Measurements from ENCODE around the gene SMIM10.
"Not testable (repeated sequence)": the region's sequence is repeated elsewhere in the genome, so short reads cannot be mapped to it uniquely, and the experiment has no call there.

Gene SMIM10

DNA sequence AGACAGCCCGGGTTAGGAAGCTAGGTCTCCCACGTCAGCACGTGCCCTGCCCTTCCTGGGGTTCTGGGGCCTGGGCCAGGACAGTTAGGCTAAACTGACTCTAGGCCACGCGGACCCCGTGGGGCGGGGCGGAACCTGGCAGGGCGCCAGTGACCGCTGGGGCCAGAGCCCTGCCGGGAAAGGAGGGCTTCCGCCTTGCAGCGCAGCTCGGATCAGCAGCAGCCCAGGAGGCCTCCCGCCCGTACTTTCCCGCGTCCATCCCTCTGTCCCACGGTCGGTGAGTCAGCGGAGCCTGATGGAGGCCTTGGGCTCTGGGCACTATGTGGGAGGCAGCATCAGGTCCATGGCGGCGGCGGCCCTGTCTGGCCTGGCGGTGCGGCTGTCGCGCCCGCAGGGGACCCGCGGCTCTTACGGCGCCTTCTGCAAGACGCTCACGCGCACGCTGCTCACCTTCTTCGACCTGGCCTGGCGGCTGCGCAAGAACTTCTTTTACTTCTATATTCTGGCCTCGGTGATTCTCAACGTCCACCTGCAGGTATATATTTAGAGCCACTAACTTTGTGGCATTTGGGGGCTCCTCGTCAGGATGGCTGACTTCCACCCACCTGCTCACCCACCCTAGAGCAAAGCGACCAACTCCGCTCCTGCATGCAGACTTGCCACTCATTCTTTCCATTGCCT, at the start of gene SMIM10:
Gene SMIM10 (plus strand): TSS at position 191 of the 681 bp plus-strand sequence. CDS start 105 bp downstream, at position 296.
- DNase-seq, result peak; percentile 17

DNA sequence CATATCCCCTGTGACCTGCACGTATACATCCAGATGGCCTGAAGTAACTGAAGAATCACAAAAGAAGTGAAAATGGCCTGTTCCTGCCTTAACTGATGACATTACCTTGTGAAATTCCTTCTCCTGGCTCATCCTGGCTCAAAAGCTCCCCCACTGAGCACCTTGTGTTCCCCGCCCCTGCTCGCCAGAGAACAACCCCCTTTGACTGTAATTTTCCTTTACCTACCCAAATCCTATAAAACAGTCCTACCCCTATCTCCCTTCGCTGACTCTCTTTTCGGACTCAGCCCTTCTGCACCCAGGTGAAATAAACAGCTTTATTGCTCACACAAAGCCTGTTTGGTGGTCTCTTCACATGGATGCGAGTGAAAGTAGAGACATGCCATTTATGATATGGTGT, 44.4 kb upstream of the SMIM10 start:
- DNase-seq, result not testable (repeated sequence)

DNA sequence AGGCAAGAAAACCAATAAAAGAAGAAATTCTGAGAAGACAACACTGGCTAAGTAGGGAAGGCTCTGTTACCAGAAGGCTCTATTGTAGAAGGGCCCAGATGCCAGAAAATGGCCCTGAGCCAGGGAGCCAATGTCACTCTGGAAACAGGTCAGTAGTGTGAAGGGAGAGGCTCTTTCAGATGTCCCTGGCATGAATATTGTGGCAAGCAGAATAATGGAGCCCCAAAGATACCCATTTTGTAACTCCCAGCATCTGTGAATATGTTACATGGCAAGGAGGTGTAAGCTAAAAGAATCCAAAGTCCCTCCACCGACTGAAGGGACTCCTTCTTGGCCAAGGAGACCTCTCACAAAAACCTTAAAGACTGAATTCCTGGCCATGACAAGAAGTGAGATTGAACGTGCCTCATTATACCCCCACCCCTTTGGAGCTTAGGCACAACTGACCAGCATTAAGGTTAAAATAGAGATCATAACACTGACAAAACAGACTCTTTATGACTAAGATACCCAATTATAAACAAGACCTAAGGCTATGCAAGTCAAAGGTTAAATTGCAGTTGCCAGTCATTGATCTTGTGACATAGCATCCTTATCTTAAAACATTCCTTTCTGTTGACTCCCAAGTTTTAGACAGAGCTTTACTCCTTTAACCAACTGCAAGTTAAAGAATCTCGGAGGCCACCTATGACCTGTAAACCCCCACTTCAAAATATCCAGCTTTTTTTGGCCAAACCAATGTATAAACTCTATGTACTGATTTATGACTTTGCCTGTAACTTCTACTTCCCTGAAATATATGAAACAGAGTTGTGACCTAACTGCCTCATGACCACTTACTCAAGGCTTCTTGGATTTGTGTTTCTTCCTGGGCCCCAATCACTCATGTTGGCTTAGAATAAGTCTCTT, 42.2 kb upstream of the SMIM10 start:
- DNase-seq, result no peak

DNA sequence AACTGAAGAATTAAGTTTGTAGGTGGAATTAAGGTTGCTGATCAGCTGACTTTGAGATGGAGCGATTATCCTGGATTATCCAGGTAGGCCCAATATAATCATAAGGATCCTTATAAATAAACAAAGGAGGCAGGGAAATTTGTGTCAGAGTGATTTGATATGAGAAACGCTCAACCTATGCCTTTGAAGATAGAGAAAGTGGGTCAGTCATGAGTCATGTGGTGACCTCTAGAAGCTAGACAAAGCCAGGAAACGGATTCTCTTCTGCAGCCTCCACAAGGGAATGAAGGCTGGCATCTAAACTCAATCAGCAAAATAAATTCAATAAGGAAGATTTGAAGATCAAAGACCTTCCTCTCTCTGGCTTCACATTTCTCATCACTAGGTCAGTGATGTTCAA, 41.5 kb upstream of the SMIM10 start:
- no peak for DNase-seq

DNA sequence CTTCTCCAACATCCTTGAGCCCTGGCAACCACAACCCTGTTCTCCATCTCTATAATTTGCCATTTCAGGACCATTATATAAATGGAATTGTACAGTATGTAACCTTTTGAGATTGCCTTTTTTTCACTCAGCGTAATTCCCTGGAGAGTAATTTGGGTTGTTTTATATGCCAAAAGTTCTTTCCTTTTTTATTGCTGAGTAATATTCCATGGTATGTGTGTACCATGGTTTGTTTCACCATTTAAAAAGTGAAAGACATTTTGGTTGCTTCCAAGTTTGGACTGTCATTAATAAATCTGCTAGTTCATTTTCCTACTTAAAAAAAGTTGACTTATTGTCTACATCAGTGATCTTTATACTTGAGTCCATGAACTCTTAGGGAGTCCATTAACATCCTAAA, 33.0 kb upstream of the SMIM10 start:
- no peak for DNase-seq

DNA sequence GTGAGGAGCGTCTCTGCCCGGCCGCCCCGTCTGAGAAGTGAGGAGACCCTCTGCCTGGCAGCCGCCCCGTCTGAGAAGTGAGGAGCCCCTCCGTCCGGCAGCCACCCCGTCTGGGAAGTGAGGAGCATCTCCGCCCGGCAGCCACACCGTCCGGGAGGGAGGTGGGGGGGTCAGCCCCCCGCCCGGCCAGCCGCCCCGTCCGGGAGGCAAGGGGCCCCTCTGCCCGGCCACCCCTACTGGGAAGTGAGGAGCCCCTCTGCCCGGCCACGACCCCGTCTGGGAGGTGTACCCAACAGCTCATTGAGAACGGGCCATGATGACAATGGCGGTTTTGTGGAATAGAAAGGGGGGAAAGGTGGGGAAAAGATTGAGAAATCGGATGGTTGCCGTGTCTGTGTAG, 30.4 kb upstream of the SMIM10 start:
- DNase-seq, result not testable (repeated sequence)

DNA sequence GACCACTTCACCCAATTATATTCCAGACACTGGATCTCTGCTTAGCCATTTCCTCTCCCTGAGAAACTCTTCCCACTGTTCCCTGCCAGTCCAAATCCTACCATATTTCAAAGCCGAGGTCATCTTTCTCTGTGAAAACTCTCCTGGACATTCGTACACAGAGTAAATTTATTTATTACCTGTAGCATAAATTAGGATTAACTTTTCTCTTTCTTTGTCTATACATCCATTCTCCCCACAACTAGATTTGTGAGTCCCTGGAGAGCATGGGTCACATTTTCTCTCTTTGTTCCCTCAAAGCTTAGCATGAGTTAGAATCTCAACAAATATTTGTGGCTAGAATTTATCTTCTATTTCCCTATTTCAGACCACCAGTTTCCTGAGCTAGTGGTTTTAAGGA, 27.8 kb upstream of the SMIM10 start:
- no peak for DNase-seq

DNA sequence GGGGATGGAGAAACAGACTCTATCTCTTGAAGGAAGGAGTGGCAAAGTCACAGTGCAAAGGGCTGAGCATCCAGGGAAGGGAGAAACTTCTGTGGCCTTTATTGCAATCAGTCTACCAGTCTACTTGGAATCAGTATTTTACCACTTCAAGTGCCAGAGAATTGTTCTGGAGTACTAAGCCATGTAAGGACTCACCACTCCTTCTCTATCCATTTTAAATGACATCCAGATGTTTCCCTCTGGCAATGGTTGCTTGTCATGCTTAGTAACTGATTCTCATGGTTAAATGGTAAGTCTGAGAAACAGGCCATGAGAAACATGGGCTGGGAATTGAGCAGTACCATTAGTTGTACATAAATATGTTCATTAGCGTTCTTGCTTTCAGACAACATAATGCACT, 21.1 kb upstream of the SMIM10 start:
- DNase-seq, result no peak

DNA sequence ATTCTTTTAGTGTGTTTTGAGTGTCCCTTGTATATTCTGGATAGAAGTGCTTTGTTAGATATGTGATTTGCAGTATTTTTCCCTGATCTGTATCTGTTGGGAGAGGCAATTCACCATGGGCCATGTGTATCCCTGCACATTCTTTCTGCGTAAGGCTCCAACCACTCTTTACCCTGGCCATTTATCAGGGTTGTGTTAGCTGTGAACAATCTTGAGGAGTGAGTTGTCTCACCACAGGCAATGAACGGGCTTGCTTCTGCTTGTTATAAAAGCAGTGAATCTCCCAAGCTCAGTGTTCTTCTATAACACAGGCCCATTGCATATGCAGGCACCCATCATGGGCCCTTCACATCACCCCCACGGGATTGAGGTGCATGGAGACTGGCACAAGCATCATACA, 18.9 kb upstream of the SMIM10 start:
- DNase-seq, result no peak

DNA sequence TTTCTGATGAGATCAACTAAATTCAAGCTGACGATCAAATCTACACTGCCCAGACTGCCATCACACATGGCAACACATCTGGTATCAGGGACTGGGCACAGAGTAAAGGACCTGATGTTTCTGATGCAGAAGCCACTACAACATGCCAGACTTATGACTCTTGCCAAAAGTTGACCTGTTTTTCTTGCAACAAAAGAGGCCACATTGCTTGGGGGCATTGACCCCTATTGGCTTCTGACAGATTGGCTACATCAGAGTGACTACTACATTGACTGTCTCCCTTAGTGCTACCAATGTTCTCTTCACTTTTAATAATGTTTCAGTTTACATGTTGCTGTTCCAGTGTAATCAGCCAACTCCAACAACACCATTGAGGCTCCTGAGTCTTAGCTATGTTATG, 15.3 kb upstream of the SMIM10 start:
- no peak for DNase-seq

DNA sequence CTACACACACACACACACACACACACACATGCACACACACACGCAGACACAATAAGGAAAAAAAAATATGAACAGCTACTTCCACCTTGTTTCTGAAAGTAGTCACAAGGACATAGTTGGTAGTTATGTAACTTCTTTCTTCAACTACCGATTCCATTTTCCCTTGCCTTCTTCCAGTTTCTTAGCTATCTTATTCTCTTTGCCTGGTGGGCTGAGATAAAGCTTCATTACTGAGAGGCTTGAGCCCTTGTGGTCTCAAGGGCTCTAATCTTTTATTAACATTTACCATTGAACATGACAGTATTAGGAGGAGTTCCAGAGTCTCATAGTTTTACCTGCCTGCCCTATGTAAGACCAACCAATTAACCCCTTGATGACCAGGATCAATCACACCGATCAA, 8.9 kb upstream of the SMIM10 start:
- DNase-seq, result no peak

DNA sequence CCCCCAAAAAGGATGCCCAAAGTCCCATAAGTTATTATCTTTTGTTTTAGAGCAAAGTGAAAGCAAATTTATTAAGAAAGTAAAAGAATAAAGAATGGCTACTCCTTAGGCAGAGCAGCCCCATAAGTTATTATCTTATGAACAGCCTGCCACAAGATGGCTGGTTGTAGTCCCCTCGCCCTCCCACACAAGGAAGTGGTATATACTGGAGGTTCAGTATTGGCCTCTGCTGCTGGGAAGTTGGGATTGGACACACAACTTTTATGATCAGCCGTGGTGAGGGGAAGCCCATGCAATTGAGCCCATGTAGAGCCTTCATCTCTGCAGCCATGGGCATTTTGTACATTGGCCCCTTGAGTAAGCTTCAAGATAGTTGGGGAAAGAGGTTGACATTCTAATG, 8.0 kb upstream of the SMIM10 start:
- no peak for DNase-seq

DNA sequence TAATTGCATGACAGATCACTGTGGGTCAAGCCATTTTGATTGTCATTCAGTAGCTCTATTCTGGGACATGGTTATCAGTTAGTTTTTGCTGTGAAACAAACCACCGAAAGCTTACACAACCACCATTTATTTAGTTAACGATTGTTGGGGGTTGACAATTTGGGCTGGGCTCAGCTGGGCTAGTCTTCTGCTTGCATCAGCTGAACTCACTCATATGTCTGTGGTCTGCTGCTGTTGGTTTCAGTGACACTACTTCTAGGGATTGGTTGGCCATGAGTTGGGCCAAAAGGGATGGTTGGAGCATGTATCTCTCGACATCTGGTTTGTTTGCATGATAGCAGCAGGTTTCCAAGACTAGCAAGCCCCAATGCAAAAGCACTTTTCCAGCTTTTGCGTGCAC, 5.3 kb upstream of the SMIM10 start:
- no peak for DNase-seq

DNA sequence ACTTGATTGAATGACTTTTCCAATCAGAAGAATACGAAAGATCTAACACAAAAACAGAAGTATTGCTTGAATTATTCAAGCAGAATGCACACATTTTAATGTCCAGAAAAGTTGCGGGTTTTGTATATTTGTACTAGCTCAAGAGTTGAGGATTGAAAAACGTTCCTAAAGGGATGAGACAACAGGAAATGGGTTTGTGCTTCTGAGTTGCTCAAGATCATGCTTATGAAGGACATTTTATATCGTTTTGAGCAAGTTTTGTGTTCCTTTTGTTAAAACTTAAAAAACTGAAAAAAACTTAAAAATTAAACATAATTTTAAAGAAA, 353 bp upstream of the SMIM10 start:
- DNase-seq, result no peak

DNA sequence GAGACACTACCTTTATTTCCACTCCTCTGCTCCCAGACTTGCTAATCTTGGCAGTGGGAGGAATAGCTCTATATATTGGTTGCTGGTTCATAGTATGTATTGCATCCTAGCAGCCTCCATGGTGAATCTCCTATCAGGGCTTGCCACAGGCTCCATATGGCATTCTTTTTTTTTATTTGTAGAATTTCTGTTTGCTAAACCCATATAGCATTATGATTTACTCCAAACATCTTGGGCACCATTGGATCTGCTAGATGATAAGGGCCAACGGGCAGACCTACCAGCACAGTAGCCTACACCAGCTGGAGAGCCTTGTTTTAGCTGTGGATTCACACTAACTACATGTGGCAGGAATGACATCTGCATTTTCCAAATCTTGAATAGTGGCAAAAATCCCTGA, 6.9 kb downstream of the SMIM10 start:
- no peak for DNase-seq

DNA sequence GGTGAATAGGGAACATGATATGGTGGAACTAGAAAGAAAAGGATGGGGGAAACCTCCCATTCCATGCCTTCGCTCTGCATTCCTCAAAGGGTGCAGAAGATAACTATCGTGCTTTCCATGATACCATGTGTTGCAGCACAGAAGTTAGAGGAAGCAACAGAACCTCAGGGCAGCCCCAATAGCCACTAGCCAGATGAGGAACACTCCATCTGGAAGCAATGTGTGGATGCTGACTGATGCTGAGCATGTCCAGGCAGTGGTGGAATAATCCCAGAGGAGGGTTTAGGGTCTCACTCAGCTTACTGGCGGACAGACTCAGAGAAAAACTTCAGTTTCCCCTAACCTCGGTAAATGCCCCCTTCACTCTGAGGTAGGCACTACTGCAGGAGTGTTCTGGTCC, 7.5 kb downstream of the SMIM10 start:
- DNase-seq, result no peak

DNA sequence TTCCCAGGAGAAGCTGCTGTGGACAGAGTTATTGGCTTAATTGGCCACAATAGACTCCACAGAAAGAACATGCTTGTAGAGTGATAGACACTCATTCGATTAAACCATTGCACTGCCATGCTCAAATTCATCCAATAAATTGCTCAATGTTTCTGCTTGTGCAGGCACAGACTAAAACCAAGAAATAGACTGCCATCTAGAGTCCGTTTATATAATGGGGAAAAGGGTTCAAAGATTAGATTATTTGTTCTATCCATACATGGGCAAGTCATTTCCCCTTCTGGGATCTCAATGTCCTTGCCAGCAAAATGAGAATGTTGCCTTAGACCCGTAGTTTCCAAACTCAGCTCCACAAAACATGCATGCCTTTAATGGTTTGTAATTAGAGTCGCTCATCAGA, 8.7 kb downstream of the SMIM10 start:
- DNase-seq, result peak; percentile 35

DNA sequence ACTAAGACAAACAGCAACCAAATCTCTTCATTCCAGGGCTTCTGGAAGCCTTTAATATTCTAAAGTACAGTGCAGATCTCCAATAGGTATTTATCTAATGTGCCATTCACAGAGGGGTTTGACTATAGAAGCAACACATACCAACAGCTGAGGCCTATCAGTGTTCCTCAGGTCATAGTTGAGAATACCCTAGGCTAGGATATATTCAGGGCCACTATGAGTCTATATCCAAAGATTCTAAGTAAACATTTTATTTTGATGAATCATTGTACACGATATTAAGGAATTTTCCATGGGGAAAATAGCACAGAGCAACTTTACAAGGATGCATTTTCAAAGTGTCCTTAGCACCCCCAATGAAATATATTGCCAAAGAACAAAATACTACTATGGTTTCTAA, 9.7 kb downstream of the SMIM10 start:
- no peak for DNase-seq

DNA sequence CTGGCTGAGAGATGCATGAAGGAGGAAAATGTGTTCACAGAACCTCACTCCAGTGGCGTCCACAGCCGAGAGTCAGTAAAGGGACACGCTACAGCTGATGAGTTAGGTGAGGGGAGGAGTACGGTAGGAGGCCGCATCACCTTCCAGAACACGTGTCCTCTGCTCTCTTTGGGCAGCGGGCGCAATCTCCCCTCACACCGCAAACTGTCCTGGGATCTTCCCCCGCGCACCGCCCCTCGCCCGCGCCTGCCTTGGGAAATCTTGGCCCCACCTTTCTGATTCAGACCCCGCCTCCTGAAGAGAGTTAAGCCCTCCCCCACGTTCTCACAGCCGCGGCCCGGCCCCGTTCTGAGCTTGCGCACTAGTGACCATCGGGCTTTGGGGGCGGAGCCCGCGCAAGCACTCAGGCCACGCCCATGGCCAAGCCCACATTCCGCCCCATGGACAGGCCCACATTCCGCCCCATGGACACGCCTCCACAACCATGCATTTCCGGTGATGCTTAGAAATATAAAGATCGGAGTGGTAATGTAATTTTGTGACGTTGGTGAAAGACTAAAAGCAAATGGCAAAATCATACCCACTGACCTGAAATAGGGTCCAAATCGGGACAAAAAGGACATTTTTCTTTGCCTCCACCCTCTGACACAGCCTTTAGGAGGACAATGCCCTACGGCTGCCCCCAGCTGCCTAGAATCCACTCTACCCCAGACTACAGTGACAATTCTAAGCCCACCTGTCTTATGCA, 13.3 kb downstream of the SMIM10 start:
- peak; percentile 90 for DNase-seq

DNA sequence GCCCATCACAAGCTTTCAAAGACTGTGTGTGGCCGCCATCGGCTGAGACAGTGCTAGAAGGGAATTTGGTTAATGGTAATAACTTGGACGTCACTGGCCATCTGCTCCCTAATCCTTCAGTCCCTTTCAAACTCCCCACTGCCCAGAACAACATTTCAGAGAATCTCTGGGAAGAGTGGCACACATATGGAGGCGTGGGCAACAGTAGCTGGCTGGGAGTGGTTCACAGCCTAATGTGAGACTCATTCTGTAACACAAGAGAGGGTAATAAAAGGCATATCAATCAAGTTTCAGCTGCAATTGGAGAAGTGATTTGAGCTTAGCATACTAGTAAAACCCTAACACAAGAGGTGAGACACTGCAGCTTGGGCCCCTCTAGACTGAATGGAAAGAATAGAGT, 15.4 kb downstream of the SMIM10 start:
- DNase-seq, result no peak

DNA sequence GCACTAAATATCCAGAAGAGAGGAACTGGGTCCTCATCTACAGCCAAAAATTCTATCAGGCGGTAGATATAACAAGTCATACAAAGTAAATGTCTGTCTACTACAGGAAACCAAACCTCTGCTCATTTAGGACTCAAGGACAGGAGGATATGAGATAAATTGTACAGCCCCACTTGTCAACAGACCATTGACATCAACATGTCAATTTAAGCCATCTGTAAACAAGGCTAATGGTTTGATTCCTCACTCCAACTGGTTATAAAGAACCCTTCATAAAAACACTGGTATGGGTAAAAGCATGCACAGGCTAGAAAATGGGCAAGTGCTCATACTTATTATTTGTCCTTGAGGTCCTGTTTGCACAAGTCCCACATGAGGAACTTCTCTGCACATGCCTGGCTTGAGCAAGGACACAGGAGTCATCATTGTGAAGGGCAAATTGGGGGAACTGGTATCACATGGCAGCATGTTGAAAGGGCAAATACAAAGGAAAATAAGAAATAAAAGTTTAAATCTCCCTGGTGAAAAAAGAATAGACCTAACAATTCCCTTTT, 18.3 kb downstream of the SMIM10 start:
- DNase-seq, result no peak

DNA sequence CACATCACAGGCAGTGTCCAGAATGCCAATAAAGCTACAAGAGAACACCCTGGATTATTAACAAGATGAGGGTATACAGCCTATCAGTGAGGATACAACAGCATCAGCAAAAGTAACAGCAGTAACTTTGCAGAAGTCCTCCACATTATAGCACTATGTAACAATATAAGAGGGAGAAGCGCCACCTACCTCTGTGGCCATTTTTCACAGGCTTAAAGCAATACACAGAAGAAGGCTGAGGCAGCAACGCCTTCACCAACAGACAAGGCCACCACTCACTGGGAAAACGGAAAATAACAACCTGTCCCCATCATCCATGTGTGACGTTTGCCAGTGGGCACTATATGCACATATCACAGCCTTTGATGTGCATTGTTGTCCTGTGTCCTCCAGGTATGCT, 19.0 kb downstream of the SMIM10 start:
- no peak for DNase-seq

DNA sequence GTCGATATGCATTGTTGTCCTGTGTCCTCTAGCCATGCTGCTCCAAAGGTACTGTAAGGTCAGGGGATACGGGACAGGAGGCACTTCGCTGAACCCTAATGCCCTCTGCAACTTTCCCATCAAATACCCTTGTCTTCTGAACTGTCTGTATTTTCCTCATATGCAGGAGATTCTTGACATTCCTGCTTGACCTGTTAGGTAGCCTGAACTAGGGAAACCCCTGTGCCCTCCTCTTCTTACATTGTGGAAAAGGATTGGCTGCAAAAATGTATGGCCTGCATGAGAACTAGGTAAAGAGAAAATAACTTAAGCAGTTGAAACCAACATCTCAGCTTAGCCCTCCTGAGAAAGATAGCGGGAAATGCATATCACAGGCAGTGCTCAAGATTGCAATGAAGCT, 20.1 kb downstream of the SMIM10 start:
- no peak for DNase-seq
